ENCODE data around the gene GPR143. TPM values are rescaled to one million over a fixed set of nuclear protein-coding genes. Genes with fewer than 3 reads are reported as not detected.

The GPR143 gene
- total RNA-seq, 1 donor from 2014 or later: 2.4 TPM

DNA sequence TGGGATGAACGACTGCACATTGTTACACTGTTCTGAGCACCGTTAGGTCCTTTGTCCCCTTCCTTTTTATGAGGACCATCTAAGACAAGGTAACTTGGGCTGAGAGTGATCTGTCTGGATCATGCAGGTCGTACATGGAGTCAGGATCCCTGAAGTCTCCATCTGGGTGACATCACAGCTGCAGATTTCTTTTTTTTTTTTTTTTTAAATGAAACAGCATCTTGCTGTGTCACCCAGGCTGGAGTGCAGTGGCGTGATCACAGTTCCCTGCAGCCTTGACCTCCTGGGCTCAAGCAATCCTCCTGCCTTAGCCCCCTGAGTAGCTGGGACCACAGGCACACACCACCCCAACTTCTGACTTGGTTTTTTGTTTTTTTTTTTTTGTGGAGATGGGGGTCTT, 37.1 kb upstream of the GPR143 start:
- Mint-ChIP-seq H3K9me3 (peaks cover 12% of the 10 kb centered on the region), H3K4me3 (no peak overlapping the region)
- no peak for DNase-seq (ENCODE audit: low read depth, low spot score)

DNA sequence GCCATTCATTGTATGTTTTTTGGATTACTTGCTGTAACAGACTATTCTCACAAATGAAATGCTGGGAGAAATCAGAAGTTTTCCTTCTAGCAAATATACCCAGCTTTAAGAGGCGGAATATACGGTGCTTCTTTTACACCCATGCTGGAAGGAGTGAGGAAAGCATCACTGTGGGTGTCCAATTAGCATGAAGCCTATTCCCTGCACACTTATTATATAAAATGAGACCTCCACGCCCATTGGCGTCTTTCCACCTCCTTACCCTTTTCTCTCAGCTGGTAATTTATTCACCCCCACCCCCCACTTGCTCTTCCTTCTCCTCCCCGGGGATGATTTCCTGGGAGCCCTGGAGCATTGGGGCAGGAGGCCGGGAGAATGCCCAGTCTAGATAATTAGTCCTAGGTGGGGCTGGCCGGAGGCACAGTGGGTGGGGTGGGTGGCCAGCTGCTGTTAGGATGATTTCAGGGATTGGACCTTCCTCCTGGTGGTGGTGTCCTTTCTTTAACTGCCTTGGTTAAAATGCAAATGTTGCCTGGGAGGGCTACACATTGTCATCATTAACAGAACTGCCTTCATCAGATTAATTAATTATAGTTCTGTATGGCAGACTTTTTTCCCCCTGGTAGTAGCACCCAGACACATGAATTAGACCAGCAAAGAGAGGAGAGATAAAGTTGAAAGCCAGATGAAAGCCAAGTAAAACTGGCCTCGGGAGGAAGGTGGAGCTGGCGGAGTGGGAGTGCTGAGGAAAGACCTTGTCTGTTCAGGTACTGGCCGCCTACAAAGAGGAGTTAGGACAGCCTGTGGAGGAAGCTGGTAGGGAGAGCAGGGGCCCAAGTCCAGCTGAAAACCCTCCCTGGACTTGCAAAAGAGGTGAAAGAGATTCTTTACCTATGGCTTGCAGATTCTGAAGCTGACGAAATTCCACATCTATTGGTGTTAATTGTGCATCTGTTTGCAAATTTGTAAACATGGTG, 32.0 kb upstream of the GPR143 start:
- no peak overlapping the region for H3K27ac Mint-ChIP-seq (ENCODE audit: unreplicated experiment)
- H3K4me1 Mint-ChIP-seq: peaks cover 4% of the 10 kb centered on the region
- no peak for DNase-seq (ENCODE audit: low read depth, low spot score)
- peaks cover 15% of the 10 kb centered on the region for H3K36me3 Mint-ChIP-seq (ENCODE audit: low read depth)
- peaks cover 12% of the 10 kb centered on the region for H3K9me3 Mint-ChIP-seq
- TF ChIP-seq, protein P1, sequence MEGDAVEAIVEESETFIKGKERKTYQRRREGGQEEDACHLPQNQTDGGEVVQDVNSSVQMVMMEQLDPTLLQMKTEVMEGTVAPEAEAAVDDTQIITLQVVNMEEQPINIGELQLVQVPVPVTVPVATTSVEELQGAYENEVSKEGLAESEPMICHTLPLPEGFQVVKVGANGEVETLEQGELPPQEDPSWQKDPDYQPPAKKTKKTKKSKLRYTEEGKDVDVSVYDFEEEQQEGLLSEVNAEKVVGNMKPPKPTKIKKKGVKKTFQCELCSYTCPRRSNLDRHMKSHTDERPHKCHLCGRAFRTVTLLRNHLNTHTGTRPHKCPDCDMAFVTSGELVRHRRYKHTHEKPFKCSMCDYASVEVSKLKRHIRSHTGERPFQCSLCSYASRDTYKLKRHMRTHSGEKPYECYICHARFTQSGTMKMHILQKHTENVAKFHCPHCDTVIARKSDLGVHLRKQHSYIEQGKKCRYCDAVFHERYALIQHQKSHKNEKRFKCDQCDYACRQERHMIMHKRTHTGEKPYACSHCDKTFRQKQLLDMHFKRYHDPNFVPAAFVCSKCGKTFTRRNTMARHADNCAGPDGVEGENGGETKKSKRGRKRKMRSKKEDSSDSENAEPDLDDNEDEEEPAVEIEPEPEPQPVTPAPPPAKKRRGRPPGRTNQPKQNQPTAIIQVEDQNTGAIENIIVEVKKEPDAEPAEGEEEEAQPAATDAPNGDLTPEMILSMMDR (conservative IDR thresholded peaks at IDR 0.05): no peak
- H3K27me3 Mint-ChIP-seq (ENCODE audit: low read depth): peaks cover 6% of the 10 kb centered on the region
- no peak overlapping the region for H3K4me3 Mint-ChIP-seq

More for the DNA sequence above, 37.1 kb upstream of the GPR143 start:
- Mint-ChIP-seq H3K4me1 (peaks cover 3% of the 10 kb centered on the region), H3K27me3 (ENCODE audit: low read depth) (no peaks in the 10 kb centered on the region), H3K36me3 (ENCODE audit: low read depth) (peaks cover 9% of the 10 kb centered on the region), H3K27ac (ENCODE audit: unreplicated experiment) (no peak overlapping the region)
- TF ChIP-seq, protein P1 (conservative IDR thresholded peaks at IDR 0.05): no peak

DNA sequence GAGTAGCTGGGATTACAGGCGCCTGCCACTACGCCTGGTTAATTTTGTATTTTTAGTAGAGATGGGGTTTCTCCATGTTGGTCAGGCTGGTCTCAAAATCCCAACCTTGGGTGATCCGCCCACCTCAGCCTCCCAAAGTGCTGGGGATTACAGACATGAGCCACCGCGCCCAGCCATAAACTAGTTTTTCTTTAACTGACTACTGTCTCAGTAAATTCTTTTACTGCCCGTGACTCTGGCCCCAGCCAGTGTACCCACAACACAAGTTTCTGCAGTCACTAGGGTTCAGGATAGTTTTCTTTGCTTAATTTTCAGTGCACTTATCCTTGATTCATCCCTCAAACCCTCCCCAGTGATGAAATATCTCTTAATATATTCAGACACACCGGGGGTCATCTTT, 28.8 kb upstream of the GPR143 start:
- H3K27ac Mint-ChIP-seq (ENCODE audit: unreplicated experiment): no peak overlapping the region
- TF ChIP-seq, protein P1 (conservative IDR thresholded peaks at IDR 0.05): no peak
- no peak overlapping the region for H3K4me3 Mint-ChIP-seq
- H3K36me3 Mint-ChIP-seq (ENCODE audit: low read depth): peaks cover 7% of the 10 kb centered on the region
- H3K4me1 Mint-ChIP-seq: peaks cover 4% of the 10 kb centered on the region
- peaks cover 3% of the 10 kb centered on the region for H3K9me3 Mint-ChIP-seq
- no peak for DNase-seq (ENCODE audit: low read depth, low spot score)
- H3K27me3 Mint-ChIP-seq (ENCODE audit: low read depth): peaks cover 11% of the 10 kb centered on the region

DNA sequence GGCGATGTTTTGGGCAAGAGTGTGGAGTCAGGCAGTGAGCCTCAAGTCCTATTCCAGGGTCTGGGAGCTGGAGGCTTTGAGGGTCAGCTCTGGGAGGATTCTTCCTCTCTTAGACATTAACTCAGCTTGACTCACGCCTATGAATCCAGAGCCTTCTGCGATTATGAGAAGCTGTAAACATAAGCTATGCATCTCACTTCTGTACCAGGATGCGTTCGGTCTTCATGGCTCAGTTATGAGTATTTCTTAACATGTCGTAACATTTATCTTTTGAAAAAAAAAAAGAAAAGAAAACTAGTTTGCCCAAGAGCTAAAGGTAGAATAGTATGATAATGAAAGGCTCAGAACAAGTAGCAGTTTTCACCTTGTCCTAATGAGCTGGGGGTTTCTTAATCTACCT, 25.2 kb upstream of the GPR143 start:
- H3K36me3 Mint-ChIP-seq (ENCODE audit: low read depth): peaks cover 6% of the 10 kb centered on the region
- H3K4me1 Mint-ChIP-seq: peaks cover 20% of the 10 kb centered on the region
- H3K27ac Mint-ChIP-seq (ENCODE audit: unreplicated experiment): no peak overlapping the region
- no peak overlapping the region for H3K4me3 Mint-ChIP-seq
- DNase-seq (ENCODE audit: low read depth, low spot score): no peak
- peaks cover 37% of the 10 kb centered on the region for H3K27me3 Mint-ChIP-seq (ENCODE audit: low read depth)
- H3K9me3 Mint-ChIP-seq: no peaks in the 10 kb centered on the region
- TF ChIP-seq, protein P1 (conservative IDR thresholded peaks at IDR 0.05): no peak

DNA sequence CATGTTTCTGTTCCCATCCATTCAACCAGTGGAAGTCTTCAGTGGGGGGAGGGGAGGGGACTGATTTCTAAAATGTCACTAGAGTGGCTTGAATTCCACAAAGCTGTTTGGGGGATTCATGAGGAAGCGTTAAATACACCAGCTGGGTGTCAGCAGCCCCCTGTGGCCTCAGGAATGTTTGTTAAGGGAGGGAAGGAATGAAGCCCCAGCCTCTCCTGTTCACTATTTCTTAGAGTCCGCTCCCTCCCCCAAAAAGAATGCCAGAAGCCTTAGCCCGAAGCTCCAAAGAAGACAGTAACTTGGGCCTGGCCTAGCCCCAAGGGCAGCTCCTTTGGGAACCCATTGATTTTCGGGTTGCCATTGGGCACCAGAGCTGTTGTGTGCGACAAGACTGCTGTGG, 23.9 kb upstream of the GPR143 start:
- H3K36me3 Mint-ChIP-seq (ENCODE audit: low read depth): no peaks in the 10 kb centered on the region
- H3K4me1 Mint-ChIP-seq: peaks cover 20% of the 10 kb centered on the region
- H3K27me3 Mint-ChIP-seq (ENCODE audit: low read depth): peaks cover 37% of the 10 kb centered on the region
- TF ChIP-seq, protein P1 (conservative IDR thresholded peaks at IDR 0.05): no peak
- DNase-seq (ENCODE audit: low read depth, low spot score): no peak
- H3K9me3 Mint-ChIP-seq: no peaks in the 10 kb centered on the region
- no peak overlapping the region for H3K27ac Mint-ChIP-seq (ENCODE audit: unreplicated experiment)
- no peak overlapping the region for H3K4me3 Mint-ChIP-seq
